HT-29 (cell line): ENCODE results near the gene SMYD5. TPM values are rescaled to one million over a fixed set of nuclear protein-coding genes. Genes with fewer than 3 reads are reported as not detected.

Experiments used
- DNase-seq: peaks from one replicate; pipeline ENCODE4 v3.0.0-alpha.2; 2015; ENCODE audit warnings: low spot score
- total RNA-seq: library from RNA; depleted of rRNA; stranded (reverse); fragments of >200 nt; shearing (Covaris generic); gene quantifications from 2 replicates; pipeline ENCODE4 v1.2.3, GENCODE V29; 2014

SMYD5 gene
- total RNA-seq, 1 experiment from 2014 or later: 45.9 TPM

- no peak for DNase-seq
Measured at GRCh38 chr2:73205611-73206010, 8.4 kb upstream of the SMYD5 start.

GRCh38 chr2:73208258-73208657, 5.8 kb upstream of the SMYD5 start:
- no peak for DNase-seq

GRCh38 chr2:73210019-73210418, 4.0 kb upstream of the SMYD5 start:
- no peak for DNase-seq

GRCh38 chr2:73210696-73211095, 3.3 kb upstream of the SMYD5 start:
- no peak for DNase-seq

GRCh38 chr2:73212098-73212447, 2.0 kb upstream of the SMYD5 start:
- no peak for DNase-seq

- peak; percentile 80 for DNase-seq
Measured at GRCh38 chr2:73212448-73213176, 1.4 kb upstream of the SMYD5 start.

- no peak for DNase-seq
Measured at GRCh38 chr2:73215254-73215653, 1.2 kb downstream of the SMYD5 start.

- no peak for DNase-seq
Measured at GRCh38 chr2:73217160-73217559, 3.1 kb downstream of the SMYD5 start.

- DNase-seq: no peak
Measured at GRCh38 chr2:73217826-73218225, 3.8 kb downstream of the SMYD5 start.

- DNase-seq: no peak
Measured at GRCh38 chr2:73218298-73218697, 4.3 kb downstream of the SMYD5 start.

GRCh38 chr2:73223821-73224220, 9.8 kb downstream of the SMYD5 start:
- no peak for DNase-seq

GRCh38 chr2:73225513-73226360, 11.7 kb downstream of the SMYD5 start:
- DNase-seq: no peak

- DNase-seq: no peak
Measured at GRCh38 chr2:73227086-73227485, 13.0 kb downstream of the SMYD5 start.

GRCh38 chr2:73228631-73229030, 14.6 kb downstream of the SMYD5 start:
- DNase-seq: no peak

- DNase-seq: peak; percentile 51
Measured at GRCh38 chr2:73232403-73233153, 18.5 kb downstream of the SMYD5 start.

- DNase-seq: peak; percentile 98
Measured at GRCh38 chr2:73233154-73233931, 19.3 kb downstream of the SMYD5 start, which contains the start of gene PRADC1. Gene PRADC1 (minus strand): TSS chr2:73233239. CDS start chr2:73233160, 79 bp downstream.

GRCh38 chr2:73233932-73234832, 20.1 kb downstream of the SMYD5 start, which contains the start of gene CCT7:
Gene CCT7 (plus strand): TSS chr2:73234308. CDS start chr2:73234379, 71 bp downstream.
- DNase-seq: peak; percentile 92

- DNase-seq: peak; percentile 1
Measured at GRCh38 chr2:73235315-73236028, 21.4 kb downstream of the SMYD5 start.

- no peak for DNase-seq
Measured at GRCh38 chr2:73237168-73237567, 23.1 kb downstream of the SMYD5 start.
